Activated CD4-positive, alpha-beta T cell treated with anti-CD3 and anti-CD28 coated beads for 24 hours (primary cell): Measurements from ENCODE around the gene BLACAT1.

Source experiments
- DNase-seq, 2 donors: peaks; one replicate each; pipeline ENCODE4 v3.0.0-alpha.2; 2020; ENCODE audit warnings: low read depth in 2 of 2

BLACAT1 gene

DNA sequence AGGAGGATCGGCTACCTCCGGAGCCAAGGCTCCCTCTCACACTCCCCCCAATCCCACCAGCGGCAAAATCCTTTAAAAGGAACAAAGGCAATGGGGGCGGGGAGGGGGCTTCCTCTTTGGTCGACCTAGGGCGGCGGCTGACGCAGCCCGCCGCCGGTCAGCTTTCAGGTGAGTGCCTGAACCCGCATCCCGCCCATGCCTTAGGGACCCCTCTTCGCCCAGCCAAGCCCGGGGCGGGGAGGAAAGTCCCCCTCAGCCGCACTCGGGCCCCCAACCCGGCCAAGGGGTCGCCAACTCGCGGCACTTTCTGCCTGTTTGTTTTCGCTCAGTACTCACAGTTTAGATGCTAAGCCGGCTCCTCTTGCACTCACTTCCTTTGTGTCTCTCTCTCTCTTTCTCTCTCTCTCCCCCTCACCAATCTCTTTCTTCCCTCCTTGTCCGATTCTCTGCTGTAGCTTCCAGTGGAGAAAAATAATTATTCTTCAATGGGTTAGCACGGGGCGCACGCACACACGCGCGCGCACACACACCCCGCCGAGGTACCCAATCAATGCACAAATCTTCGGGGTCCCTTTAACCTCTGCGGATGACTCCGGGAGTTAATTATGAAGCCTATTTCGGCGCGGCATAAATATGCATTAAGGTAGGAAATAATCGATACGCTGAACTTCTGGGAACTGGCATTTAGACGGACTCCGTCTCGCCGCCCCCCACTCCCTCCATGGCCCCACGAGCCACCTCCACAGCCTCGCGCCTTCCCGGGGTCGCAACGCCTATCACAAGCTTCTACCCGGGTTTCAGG is at the start of gene BLACAT1:
TSS of gene BLACAT1 (minus strand) at position 465 of the 802 bp plus-strand sequence.
- DNase-seq = no peak

DNA sequence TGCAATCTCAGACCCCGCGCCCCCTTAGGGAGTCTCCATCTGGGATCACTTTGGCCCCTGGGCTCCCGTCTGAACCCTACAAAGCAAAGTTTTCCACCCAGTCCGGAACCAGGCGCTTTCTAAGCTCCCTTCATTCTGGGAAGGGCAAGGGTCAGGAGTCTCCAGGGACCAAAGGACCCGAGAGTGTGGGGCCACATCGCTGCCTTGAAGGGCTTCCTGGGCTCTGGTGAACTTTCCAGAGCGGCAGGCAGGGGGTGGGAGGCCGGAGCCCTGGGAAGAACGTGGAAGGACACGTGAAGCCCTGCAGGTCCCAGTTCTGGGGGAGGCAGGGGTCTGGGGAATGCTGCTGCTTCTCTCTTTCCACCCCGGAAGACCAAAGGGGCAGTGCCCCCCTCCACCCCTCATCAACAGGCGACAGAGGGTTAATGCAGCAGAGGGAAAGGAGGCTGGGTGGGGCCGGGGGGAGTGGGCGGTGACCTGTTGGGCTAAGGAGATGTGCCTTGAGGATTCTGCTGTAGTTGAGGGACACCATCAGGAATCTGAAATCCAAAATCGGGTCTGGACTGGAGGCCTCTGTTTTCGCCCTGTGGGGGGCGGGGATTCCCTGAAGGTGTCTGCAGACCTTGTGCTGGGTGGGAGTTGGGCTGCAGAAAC is 49.4 kb upstream of the BLACAT1 start:
- no peak for DNase-seq

DNA sequence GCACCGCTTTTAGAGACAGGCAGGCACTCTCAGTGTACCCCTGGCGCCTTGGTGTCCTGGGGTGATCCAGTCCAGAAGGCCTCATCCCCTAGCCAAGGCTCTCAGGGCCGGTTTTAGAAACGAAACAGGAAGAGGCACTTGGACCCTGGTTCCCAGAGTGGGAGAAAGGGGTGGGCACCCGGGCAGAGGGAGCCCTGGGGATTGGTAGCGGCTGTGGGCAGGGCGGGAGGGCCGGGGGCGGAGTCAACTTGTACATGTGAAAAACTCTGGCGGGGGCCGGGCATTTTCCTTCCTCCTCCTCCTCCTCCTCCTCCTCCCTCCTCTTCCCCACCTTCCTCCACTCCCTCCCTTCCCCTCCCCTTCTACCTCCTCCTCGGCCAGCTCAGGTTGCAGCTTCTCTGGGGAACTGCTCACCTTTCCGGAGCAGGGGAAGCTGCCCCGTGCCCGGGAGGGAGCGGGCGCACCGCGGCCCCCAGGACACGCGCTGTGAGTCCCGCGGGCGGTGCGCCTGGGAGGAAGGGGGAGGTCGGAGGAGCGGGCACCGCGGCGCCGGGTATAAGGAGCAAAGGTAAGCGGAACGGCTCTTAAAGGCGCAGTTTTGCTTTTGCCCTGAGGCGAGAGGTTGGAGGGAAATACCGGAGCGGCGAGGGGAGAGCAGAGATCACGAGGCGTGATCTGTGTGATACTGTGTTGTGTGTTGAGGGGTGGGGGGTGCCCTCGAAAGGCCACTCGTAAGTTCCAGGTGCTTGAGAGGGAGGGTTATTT is 48.6 kb upstream of the BLACAT1 start, which contains the start of gene CDK18:
TSS of gene CDK18 (plus strand) at position 359 of the 765 bp plus-strand sequence. CDS start 18,499 bp downstream, outside the sequence.
- DNase-seq = peak; percentile 12 to 35

DNA sequence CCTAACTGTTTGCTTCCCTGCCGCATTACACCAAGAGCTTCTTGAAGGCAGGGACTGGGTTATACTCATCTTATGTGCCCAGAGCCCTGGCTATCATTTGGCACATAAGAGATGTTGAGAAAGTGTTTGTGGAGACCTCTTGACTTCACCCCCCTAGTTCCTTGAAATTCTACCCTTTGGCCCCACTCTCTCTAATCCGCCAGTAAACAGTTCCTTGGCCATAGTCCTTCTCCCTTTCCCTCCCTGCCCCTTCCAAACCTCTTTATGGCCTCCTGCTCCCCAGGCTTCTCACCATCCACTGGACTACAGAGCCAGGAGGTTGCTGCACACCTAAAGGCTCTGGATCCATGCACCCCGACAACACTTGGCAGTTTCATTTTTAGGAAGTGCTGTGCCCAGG is 47.1 kb upstream of the BLACAT1 start:
- no peak for DNase-seq

DNA sequence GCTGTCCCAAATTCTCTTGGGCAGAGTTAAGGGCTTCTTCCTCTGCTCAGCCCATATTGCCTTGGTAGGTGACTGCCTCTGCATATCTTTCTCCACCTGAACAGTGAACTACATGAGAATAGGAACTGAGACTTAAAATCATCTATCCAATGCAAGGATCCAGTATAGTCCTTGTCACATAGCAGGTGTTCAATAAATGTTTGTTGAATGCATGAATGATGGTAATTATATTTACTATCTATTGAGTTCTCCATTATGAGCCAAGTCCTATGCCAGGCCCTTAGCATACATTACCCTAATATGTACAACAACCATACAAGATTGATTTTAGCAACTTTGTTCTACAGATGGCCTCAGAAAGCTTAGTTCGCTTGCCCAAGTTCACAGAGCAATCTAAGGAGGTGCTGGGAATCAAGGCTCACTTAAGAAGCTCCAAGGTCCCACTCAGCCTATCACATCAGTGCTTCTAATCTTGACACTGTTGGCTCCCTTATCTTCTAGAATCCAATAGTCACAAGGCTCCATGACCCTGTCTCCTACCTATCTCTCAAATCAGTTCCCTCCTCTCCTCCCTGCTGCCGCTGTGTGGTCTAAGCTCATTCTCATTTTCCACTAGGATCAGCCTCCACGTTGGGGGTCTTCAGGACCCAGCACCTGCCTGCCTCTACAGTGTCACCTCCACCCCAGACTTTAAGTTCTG is 46.4 kb upstream of the BLACAT1 start:
- DNase-seq = no peak

DNA sequence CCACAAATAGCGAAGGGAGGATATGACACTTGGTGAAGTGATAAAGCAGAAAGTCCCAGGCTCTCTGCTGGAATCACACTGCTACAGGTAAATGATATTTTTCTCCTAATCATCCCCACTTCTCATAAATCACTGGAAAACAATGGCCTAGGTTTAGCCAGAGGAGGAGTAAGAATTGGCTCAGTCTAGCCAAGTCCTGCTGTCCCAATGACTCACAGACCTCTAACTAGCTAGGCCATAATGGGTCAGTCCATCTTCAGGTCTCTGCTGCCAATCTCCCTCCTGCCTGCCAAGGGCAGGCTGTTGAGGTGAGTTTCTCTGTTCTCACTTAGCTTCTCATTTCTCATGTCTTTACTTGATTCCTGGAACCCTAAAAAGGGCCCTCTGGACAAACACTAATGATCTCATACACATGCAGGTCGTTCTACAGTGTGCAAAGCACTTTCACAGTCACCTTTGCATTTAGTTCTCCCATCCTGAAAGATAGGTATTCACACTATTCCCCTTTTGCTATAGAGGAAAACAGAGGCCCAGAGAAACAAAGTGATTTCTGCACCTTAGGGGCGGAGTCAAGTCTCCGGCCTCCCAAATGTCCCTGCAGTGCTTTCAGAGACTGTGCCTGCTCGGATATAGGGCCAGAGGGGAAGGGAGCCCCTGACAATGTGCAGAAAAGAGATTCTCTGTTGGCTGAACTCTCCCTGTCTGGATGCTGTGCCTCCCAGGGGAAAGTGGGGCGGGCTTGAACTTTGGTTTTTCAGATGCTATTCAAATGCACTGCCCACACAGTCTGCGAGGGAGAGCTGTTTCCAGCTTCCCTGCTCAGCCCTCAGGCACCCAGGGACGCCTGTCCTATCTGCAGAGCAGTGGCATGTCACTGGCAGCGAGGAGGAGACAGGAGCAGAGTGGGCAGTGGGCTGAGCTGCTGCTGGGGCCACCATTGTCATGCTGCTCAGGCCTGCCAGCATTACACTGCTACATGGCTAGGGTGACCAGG is 44.7 kb upstream of the BLACAT1 start:
- no peak for DNase-seq

DNA sequence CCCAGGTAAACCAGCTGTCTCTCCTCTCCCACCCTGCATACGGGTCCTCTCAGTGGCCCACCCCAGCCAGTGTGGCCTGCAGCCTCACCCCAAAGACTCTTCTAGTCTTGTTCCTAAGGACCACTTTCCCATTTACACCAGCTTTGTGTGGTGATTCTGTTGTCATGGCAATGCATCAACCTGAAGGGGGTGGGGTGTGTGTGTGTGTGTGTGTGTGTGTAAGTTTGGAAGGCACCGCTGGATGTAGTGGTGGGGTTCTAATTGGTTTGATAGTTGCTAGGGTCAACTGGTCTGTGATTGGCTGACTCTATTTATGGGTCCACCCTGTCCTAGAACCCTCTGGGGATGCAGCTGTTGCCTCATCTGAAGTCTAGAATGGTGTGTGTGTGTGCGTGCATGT is 43.9 kb upstream of the BLACAT1 start:
- DNase-seq = no peak

DNA sequence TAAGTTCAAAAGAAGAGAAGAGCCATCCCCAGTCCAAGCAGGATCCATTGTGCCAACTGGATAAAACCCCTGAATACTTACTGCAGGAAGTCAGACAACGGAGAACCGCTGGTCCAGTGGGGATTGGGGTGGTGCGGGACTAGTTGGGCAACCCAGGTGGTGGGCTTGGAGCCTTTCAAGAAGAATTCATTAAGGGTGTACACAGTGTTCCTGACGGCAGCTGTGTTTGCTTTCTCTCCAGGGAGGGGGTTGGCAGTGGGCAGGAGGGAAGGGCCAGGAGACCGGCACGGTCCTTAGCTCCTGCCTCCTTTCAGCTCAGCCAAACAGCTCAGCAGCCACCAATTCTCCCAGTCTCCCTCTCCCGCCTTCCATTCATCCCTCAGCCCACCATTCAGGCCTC is 41.5 kb upstream of the BLACAT1 start:
- DNase-seq = no peak

DNA sequence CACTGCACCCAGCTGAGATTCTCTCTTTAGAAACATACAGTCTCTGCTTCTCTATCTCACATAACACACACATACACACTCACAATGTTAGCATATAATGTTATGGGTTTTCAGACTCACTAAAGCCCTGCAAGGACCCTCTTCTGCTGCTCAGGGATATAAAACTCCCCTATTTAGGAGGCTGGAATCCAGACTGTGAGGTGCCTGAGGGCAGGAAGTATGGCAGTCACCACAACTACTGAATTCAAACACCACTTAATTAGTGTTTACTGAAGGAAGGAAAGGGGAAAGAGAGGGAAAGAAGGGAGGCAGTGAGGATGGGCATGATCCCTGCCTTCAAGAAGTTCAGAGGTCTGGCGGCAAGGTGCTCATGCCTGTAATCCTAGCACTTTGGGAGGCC is 40.8 kb upstream of the BLACAT1 start:
- DNase-seq = no peak

DNA sequence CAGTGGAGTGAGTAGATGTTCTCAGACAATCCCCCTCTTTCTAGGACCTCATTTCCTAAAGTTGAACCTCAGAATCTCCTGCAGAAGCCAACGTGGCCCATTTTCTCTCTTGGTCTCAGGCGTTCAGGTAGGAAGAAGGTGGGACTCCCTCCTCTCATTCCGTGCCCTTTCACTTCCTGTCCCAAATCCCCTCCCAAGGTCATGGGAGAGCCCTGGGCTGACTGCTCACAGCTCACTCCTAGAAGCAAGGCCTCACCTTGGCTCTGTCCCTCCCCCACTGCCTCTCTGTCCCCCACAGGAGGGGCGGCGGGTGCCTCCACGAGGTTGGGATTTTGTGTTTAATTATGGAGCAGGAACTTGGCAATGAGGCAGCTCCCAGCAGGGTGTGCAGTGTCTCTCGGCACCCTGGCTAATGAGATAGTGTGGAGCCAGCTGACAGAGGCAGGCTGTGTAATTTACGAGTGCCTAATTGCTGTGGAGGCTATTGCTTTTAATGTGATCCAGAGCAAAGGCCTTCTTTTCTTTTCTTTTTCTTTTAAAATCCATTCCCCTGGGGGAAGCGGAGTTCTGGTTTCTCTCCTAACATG is 39.5 kb upstream of the BLACAT1 start:
- no peak for DNase-seq

DNA sequence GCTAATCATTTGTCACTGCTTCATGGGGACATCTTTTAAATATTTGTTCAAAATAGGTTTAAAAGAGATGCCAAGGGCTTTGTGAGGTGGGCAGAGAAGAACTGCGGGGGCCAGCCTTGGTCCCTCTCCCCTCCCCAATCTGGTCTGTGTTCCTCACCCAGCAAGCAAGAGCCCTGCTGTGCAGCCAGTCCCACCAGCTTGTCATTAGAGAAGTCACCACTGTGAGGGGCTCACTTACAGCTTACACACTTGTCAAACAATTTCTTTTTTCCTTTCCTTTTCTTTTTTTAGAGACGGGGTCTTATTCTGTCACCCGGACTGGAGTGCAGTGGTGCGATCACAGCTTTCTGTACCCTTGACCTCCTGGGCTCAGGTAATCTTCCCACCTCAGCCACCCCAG is 38.3 kb upstream of the BLACAT1 start:
- DNase-seq = no peak

DNA sequence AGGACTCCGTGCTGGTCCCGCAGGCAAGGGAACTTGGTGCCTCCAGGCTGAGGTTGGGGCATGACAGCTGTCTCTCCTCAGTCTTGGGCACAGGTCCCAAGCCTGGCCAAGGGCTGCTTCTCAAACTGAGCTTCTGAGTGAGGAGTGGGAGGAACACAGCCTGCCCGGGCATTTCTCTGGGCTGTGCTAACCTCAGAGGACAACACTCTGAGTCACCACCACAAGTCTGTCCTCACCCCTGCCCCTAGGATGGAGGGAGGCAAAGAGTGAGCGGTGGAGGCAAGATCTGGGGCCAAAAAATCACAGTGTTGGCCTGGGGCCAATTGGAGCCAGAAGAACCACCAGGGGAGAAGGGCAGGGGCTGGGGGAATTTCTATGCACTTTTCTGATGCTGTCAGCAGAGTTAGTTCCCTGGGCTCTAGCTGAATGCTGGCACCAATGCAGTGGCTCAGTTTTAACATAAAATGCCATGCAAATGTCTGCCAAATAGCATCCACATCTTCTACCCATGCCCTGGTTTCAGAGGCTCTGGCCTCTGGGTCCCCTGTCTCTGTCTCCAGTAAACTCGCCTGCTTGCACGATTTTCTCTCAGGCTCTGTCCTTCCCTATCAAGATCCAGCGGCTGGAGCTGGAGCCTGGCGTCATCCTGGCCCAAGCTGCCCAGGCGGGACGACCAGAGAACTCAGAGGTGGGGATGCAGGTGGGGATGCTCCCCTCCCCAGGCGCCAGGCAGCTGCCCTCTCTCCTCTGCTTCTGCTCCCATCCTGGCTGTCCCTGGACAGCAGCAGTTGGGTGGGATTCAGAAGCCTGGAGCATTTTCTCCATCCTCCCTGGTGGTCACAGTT is 37.6 kb upstream of the BLACAT1 start:
- DNase-seq = no peak

DNA sequence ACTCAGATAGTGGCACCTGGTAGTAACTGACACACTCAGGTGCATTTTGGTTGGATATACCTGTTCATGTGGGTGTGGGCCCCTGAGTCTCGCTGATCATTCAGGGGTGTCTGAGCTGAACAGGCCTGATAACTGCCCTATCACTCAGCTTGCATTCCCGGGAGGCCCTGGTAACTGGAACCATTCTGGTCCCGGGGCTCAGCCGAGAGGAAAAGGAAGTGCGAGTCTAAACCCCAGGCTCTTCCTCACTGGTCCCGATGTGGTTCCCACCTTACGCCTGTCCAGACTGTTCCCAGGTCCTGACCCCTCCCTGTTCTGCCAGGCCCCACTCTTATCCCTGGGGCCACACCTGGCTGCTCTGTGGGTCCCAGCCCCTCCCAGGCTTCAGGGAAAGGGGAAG is 36.9 kb upstream of the BLACAT1 start:
- DNase-seq = no peak

DNA sequence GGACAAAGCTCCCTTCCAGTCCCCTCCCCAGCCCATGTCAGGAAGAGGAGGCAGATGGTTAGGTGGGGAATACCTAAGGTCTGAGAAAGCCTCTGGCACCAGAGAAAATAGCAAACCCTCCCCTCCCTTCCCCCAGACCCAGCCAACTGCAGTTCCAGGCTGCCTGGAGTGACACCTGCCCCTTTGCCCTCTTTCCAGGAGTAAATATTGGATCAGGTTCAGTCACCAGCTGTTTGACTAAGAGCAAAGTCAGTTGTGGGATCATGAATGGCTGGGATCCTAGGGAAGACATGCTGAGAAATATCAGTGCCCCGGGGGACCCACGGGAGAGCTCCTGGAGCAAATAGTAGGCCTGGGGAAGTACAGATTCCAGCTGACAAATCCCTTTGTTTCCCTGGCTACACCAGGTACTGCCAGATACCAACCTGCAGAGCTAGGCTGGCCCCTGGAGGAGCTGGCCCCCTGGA is 36.4 kb upstream of the BLACAT1 start:
- DNase-seq = no peak

DNA sequence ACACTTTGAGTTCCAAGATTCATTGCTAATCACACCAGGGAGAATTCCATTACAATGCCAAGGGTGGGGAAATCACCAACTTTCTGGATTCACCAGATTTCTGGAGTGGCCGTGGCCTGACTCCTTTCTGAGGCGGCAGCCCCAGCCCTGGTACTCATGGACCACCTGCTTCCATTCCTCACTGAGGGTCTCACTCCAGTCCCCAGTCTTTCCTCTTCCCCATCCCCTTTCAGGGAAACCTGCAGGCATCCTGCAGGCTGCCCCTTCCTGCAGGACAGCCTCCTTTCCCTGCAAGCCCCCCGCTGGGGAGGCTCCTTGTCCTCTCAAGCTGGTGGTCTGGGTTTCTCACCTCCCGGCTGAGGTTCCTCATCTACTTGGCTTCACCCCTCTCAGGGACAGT is 35.9 kb upstream of the BLACAT1 start:
- DNase-seq = no peak

DNA sequence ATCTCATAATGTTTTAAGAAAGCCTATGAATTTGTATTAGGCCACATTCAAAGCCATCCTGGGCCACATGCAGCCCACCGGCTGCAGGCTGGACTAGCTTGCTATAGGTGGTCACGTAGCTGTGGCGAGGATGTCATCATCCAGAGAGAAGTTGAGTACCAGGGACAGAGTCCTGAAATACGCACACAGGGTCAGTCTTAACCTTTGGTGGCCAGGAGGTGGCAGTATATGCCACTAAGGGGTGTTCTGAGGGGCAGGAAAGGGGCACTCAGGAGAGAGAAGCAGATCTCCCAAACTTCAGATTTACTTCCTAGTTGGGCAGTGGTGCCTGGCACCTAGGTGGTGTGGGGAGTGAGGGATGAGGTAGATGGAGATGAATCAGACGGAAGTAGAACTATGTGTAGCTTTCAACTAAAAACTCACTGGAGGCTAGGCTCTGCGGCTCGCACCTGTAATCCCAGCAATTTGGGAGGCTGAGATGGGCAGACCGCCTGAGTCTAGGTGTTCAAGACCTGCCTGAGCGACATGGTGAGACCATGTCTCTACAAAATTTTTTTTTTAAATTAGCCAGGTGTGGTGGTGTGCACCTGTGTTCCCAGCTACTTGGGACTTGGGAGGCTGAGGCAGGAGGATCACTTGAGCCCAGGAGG is 32.4 kb upstream of the BLACAT1 start:
- peak; percentile 24 to 31 for DNase-seq

DNA sequence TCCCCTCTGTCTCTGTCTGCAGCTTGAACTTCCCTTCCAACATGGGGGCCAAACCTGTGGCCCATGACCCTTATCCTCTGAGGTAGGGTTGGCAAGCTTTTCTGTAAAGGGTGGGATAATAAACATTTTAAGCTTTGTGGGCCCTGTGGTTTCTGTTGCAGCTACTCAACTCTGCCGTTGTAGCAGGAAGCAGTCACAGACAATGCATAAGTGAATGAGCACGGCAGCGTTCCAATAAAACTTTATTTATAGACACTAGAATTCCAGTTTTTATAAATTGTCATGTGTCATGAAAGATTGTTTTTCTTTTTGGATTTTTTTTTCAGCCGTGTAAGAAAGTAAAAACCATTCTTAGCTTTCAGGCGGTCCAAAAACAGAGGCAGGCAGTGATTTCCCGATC is 30.4 kb upstream of the BLACAT1 start:
- DNase-seq = no peak
